GM11168 (cell line): ENCODE measurements around the gene TCFL5.

ENCODE experiments used
- in situ Hi-C: fragments of 300-500 bp; cut with MboI; formaldehyde crosslinking; loops from one replicate; pipeline ENCODE4 v1.12.0; 2022; ENCODE audit warnings: low sequenced_read_pairs; ENCODE audit not compliant: unreplicated experiment

The TCFL5 gene

GRCh38 chr20:62838128-62838891 is 23.3 kb downstream of the TCFL5 start:
- in situ Hi-C loops: no loop called here

GRCh38 chr20:62837790-62838127 is 23.9 kb downstream of the TCFL5 start:
- in situ Hi-C loops: no loop called here

- in situ Hi-C loops: no loop called here
Measured at GRCh38 chr20:62836967-62837490, 24.6 kb downstream of the TCFL5 start.

GRCh38 chr20:62835931-62836861 is 25.4 kb downstream of the TCFL5 start:
- in situ Hi-C loops: no loop called here

GRCh38 chr20:62834967-62835730 is 26.5 kb downstream of the TCFL5 start:
- in situ Hi-C loops: no loop called here

- in situ Hi-C loops: no loop called here
Measured at GRCh38 chr20:62832951-62833391, 28.7 kb downstream of the TCFL5 start.

GRCh38 chr20:62832212-62832922 is 29.3 kb downstream of the TCFL5 start:
- in situ Hi-C loops: no loop called here

- in situ Hi-C loops: no loop called here
Measured at GRCh38 chr20:62831854-62832211, 29.8 kb downstream of the TCFL5 start.

GRCh38 chr20:62831361-62831788 is 30.2 kb downstream of the TCFL5 start:
- in situ Hi-C loops: no loop called here

GRCh38 chr20:62830821-62831220 is 30.8 kb downstream of the TCFL5 start:
- in situ Hi-C loops: no loop called here

- in situ Hi-C loops: no loop called here
Measured at GRCh38 chr20:62830251-62830650, 31.4 kb downstream of the TCFL5 start.

GRCh38 chr20:62829231-62830230 is 32.1 kb downstream of the TCFL5 start:
- in situ Hi-C loops: no loop called here

GRCh38 chr20:62828511-62829230 is 33.0 kb downstream of the TCFL5 start:
- in situ Hi-C loops: no loop called here

- in situ Hi-C loops: no loop called here
Measured at GRCh38 chr20:62828051-62828450, 33.6 kb downstream of the TCFL5 start.

- in situ Hi-C loops: no loop called here
Measured at GRCh38 chr20:62827311-62828038, 34.1 kb downstream of the TCFL5 start.

GRCh38 chr20:62826646-62827310 is 34.8 kb downstream of the TCFL5 start:
- in situ Hi-C loops: no loop called here
